Measurements from ENCODE around the gene SERINC5. TPM values are rescaled to one million over a fixed set of nuclear protein-coding genes. Genes with fewer than 3 reads are reported as not detected.

The SERINC5 gene
- total RNA-seq, 1 experiment from 2014 or later: 128 TPM

GRCh38 chr5:80266566-80266965, 10.7 kb upstream of the SERINC5 start (continued):
- TF ChIP-seq PRDM15 (CRISPR knock-in tag; IDR thresholded peaks at IDR 0.05) (no peak), NR2C2 (CRISPR knock-in tag; IDR thresholded peaks at IDR 0.05) (no peak), E2F5 (CRISPR knock-in tag; IDR thresholded peaks at IDR 0.05) (no peak), SMAD3 (CRISPR knock-in tag; IDR thresholded peaks at IDR 0.05; ENCODE audit: borderline replicate concordance) (no peak), ZNF532 (CRISPR knock-in tag; IDR thresholded peaks at IDR 0.05; ENCODE audit: borderline replicate concordance) (no peak), ATF2 (CRISPR knock-in tag; IDR thresholded peaks at IDR 0.05; ENCODE audit: borderline replicate concordance, low read depth) (no peak), TCF7 (CRISPR knock-in tag; IDR thresholded peaks at IDR 0.05; ENCODE audit: low read depth) (no peak), MXD4 (CRISPR knock-in tag; IDR thresholded peaks at IDR 0.05; ENCODE audit: borderline replicate concordance) (no peak), ELF4 (CRISPR knock-in tag; IDR thresholded peaks at IDR 0.05; ENCODE audit: low read depth) (no peak)

GRCh38 chr5:80260461-80260860, 4.6 kb upstream of the SERINC5 start:
- no peaks in the 10 kb centered on the region for H3K36me3 Mint-ChIP-seq
- peak; percentile 87 for TF ChIP-seq PRDM15 (CRISPR knock-in tag; IDR thresholded peaks at IDR 0.05)
- no peak for TF ChIP-seq ATF2 (CRISPR knock-in tag; IDR thresholded peaks at IDR 0.05; ENCODE audit: borderline replicate concordance, low read depth)
- H3K4me3 Mint-ChIP-seq: no peak overlapping the region
- CTCF ChIA-PET: interaction anchor here (1.2 kb wide), 1 partner anchor 169 kb away, joined by 5 read pairs; no protein-coding TSS in a partner anchor
- H3K9me3 Mint-ChIP-seq: 0 out of 2 replicates have a peak, but pooled peaks cover 3% of the 10 kb centered on the region
- POLR2A ChIA-PET: no interaction called here
- H3K27me3 Mint-ChIP-seq (ENCODE audit: low read depth): no peaks in the 10 kb centered on the region; the same call in 1 of the 2 replicates
- DNase-seq (ENCODE audit: low spot score) (no peak), ATAC-seq (no peak)
- no peak overlapping the region for H3K27ac Mint-ChIP-seq
- peaks cover 19% of the 10 kb centered on the region for H3K4me1 Mint-ChIP-seq

Data from WTC11 (cell line).